ENCODE results near the gene STK24. TPM values are rescaled to one million over a fixed set of nuclear protein-coding genes. Genes with fewer than 3 reads are reported as not detected.

The STK24 gene
- total RNA-seq, 1 donor from 2014 or later, result 92.3 TPM

DNA sequence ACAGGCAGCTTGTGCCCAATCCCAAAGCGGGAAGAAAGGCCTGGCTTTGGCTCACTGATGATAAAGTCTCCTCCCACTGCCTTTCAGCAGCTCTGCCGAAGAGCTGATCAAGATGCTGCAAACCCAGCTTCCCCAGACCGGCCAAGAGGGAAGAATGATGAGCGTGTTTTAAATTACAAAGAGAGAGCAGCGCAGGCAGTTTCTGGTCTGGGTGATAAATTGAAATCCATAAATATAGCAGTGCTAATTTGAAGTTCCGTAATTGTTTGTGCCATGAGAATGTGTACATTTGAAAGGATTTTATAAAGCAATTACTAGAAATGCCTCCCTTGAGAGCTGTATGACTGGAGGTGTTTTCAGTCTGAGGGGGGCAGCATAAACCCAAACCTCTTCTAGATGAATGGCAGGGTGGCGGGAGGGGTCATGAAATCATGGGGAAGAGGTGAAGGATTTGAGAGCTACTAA is 171.8 kb downstream of the STK24 start:
- DNase-seq (ENCODE audit: low spot score), result no peak
- Mint-ChIP-seq H3K27ac (ENCODE audit: unreplicated experiment) (no peak overlapping the region), H3K27me3 (ENCODE audit: unreplicated experiment) (peaks cover 2% of the 10 kb centered on the region), H3K9me3 (ENCODE audit: unreplicated experiment) (no peaks in the 10 kb centered on the region), H3K4me3 (ENCODE audit: unreplicated experiment) (no peak overlapping the region), H3K36me3 (ENCODE audit: low read depth, unreplicated experiment) (peaks cover 14% of the 10 kb centered on the region), H3K4me1 (ENCODE audit: unreplicated experiment) (peaks cover 19% of the 10 kb centered on the region)
- TF ChIP-seq, protein P1, sequence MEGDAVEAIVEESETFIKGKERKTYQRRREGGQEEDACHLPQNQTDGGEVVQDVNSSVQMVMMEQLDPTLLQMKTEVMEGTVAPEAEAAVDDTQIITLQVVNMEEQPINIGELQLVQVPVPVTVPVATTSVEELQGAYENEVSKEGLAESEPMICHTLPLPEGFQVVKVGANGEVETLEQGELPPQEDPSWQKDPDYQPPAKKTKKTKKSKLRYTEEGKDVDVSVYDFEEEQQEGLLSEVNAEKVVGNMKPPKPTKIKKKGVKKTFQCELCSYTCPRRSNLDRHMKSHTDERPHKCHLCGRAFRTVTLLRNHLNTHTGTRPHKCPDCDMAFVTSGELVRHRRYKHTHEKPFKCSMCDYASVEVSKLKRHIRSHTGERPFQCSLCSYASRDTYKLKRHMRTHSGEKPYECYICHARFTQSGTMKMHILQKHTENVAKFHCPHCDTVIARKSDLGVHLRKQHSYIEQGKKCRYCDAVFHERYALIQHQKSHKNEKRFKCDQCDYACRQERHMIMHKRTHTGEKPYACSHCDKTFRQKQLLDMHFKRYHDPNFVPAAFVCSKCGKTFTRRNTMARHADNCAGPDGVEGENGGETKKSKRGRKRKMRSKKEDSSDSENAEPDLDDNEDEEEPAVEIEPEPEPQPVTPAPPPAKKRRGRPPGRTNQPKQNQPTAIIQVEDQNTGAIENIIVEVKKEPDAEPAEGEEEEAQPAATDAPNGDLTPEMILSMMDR (IDR thresholded peaks at IDR 0.05; ENCODE audit: unreplicated experiment), result no peak

GRCh38 chr13:98403076-98403475 is 173.8 kb downstream of the STK24 start:
- H3K36me3 Mint-ChIP-seq (ENCODE audit: low read depth, unreplicated experiment), result peaks cover 12% of the 10 kb centered on the region
- no peaks in the 10 kb centered on the region for H3K9me3 Mint-ChIP-seq (ENCODE audit: unreplicated experiment)
- TF ChIP-seq, protein P1 (IDR thresholded peaks at IDR 0.05; ENCODE audit: unreplicated experiment), result no peak
- no peak for DNase-seq (ENCODE audit: low spot score)
- H3K27ac Mint-ChIP-seq (ENCODE audit: unreplicated experiment), result no peak overlapping the region
- H3K4me1 Mint-ChIP-seq (ENCODE audit: unreplicated experiment), result peaks cover 12% of the 10 kb centered on the region
- H3K27me3 Mint-ChIP-seq (ENCODE audit: unreplicated experiment), result peaks cover 2% of the 10 kb centered on the region
- H3K4me3 Mint-ChIP-seq (ENCODE audit: unreplicated experiment), result no peak overlapping the region

DNA sequence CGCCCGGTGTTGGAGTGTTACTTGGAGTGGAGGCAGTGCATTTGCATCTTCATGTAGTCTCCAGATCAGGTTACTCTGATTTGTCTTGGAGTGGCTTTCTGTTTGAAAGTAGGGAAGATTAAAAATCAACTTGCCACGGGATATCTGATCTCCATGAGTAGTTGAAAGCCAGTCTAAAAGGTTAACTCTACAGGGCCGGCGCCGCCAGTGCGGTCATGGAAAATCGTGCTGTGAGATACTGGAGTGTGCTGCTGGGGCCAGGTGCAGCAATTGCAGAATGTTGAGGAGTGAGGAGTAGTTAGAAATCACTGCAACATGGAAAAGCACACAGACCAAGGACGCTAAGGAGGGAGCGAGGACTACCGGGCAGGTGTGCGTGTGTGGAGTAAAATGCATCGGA is 175.0 kb downstream of the STK24 start:
- Mint-ChIP-seq H3K4me1 (ENCODE audit: unreplicated experiment) (peaks cover 10% of the 10 kb centered on the region), H3K9me3 (ENCODE audit: unreplicated experiment) (no peaks in the 10 kb centered on the region), H3K27me3 (ENCODE audit: unreplicated experiment) (peaks cover 2% of the 10 kb centered on the region), H3K4me3 (ENCODE audit: unreplicated experiment) (no peak overlapping the region), H3K27ac (ENCODE audit: unreplicated experiment) (no peak overlapping the region), H3K36me3 (ENCODE audit: low read depth, unreplicated experiment) (peaks cover 17% of the 10 kb centered on the region)
- TF ChIP-seq, protein P1 (IDR thresholded peaks at IDR 0.05; ENCODE audit: unreplicated experiment), result no peak
- no peak for DNase-seq (ENCODE audit: low spot score)

GRCh38 chr13:98399756-98400155 is 177.2 kb downstream of the STK24 start:
- Mint-ChIP-seq H3K4me3 (ENCODE audit: unreplicated experiment) (no peak overlapping the region), H3K4me1 (ENCODE audit: unreplicated experiment) (no peaks in the 10 kb centered on the region), H3K9me3 (ENCODE audit: unreplicated experiment) (no peaks in the 10 kb centered on the region), H3K27me3 (ENCODE audit: unreplicated experiment) (peaks cover 2% of the 10 kb centered on the region), H3K27ac (ENCODE audit: unreplicated experiment) (no peak overlapping the region), H3K36me3 (ENCODE audit: low read depth, unreplicated experiment) (peaks cover 31% of the 10 kb centered on the region)
- TF ChIP-seq, protein P1 (IDR thresholded peaks at IDR 0.05; ENCODE audit: unreplicated experiment), result no peak
- DNase-seq (ENCODE audit: low spot score), result no peak

GRCh38 chr13:98398581-98398980 is 178.3 kb downstream of the STK24 start:
- no peaks in the 10 kb centered on the region for H3K9me3 Mint-ChIP-seq (ENCODE audit: unreplicated experiment)
- peaks cover 2% of the 10 kb centered on the region for H3K27me3 Mint-ChIP-seq (ENCODE audit: unreplicated experiment)
- TF ChIP-seq, protein P1 (IDR thresholded peaks at IDR 0.05; ENCODE audit: unreplicated experiment), result no peak
- H3K4me3 Mint-ChIP-seq (ENCODE audit: unreplicated experiment), result no peak overlapping the region
- DNase-seq (ENCODE audit: low spot score), result no peak
- peaks cover 27% of the 10 kb centered on the region for H3K36me3 Mint-ChIP-seq (ENCODE audit: low read depth, unreplicated experiment)
- no peak overlapping the region for H3K27ac Mint-ChIP-seq (ENCODE audit: unreplicated experiment)
- H3K4me1 Mint-ChIP-seq (ENCODE audit: unreplicated experiment), result no peaks in the 10 kb centered on the region

Data from endothelial cell (in vitro differentiated cells).